ENCODE results near the gene CAPN2.

DNA sequence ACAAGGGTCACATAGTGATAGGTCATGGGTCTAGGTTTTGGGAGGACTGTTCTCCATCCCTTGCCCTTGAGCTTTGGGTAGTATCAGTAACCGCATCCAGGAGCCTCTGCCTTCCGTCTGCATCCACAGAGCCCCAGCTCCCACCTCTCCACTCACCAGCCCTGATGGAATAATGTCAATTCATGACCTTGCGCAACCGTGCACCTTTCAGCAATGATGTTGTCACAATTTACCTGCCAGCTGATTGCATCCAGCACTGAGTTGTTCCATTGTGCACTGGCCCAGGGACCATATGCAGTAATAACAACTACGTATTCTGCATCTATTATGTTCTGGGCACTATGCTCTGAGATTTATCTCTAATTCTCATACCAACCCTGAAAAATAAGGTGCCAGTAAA, 48.2 kb upstream of the CAPN2 start:
- TF ChIP-seq POLR2A (IDR thresholded peaks at IDR 0.05) (no peak), CTCF (IDR thresholded peaks at IDR 0.05 in 8 of 11, conservative IDR thresholded peaks at IDR 0.05 in 3 of 11) (no peak), POLR2AphosphoS5 (IDR thresholded peaks at IDR 0.05) (no peak)

Data from spleen (tissue), 7 donors.